ENCODE data around the gene RBM23. TPM values are rescaled to one million over a fixed set of nuclear protein-coding genes. Genes with fewer than 3 reads are reported as not detected.

The RBM23 gene
- total and polyA plus RNA-seq, 9 of the 15 experiments (the other 6 are each of a cell fraction or from before 2014, with no cell fraction given), result 46.0 to 102 (median 58.5) TPM

DNA sequence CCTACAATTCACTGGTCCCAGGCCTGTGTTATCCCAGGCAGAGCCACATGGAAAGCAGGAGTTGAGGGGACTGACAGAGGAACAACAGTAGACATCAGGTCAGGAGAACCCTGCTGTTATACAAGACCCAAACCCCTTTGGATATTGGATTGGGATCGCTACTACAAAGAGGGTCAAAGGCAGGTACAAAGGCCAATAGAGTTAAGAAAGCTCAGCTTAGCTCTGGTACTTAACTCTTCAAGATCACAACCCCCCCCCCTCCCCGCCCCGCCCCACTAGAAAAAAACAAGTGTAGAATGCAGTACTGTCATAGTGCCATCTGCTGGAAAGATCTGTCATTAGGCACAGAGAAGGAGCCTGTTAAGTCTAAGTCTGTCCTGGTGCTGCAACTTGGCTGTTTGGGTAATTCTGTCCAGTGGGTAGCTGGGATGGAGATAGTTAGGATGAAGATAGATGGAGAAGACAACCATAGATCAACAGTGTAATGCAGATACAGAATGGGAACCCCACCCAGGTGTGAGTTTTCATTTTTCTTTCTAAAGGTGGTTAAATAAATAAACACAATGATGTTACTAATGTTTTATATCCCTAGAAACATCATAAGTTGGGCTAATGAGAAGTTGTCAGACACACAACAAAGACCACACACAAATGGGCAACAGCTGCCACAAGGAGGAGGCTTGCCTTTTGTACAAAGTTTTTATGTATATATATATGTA is 18.7 kb downstream of the RBM23 start (continued):
- TF ChIP-seq RBM14 (IDR thresholded peaks at IDR 0.05; ENCODE audit: borderline replicate concordance, insufficient read depth, low read depth, low read length) (no peak), DPF2 (IDR thresholded peaks at IDR 0.05) (no peak), ZNF699 (CRISPR knock-in tag; IDR thresholded peaks at IDR 0.05; ENCODE audit: insufficient replicate concordance) (no peak), MAFK (IDR thresholded peaks at IDR 0.05; ENCODE audit: low read length) (0 out of 2 replicates have a peak, but pooled peaks have one; percentile 1), ZNF311 (CRISPR knock-in tag; IDR thresholded peaks at IDR 0.05) (no peak), CAMTA2 (CRISPR knock-in tag; conservative IDR thresholded peaks at IDR 0.05) (no peak), JUND (IDR thresholded peaks at IDR 0.05; ENCODE audit: borderline replicate concordance, low read depth, low read length) (no peak), JUND (tag; IDR thresholded peaks at IDR 0.05; ENCODE audit: borderline replicate concordance, low read depth, low read length) (no peak; the same call in 2 of the 3 replicates), FOXJ3 (CRISPR knock-in tag; IDR thresholded peaks at IDR 0.05) (no peak), HMG20A (CRISPR knock-in tag; conservative IDR thresholded peaks at IDR 0.05) (no peak)
- TF ChIP-seq, protein P1, sequence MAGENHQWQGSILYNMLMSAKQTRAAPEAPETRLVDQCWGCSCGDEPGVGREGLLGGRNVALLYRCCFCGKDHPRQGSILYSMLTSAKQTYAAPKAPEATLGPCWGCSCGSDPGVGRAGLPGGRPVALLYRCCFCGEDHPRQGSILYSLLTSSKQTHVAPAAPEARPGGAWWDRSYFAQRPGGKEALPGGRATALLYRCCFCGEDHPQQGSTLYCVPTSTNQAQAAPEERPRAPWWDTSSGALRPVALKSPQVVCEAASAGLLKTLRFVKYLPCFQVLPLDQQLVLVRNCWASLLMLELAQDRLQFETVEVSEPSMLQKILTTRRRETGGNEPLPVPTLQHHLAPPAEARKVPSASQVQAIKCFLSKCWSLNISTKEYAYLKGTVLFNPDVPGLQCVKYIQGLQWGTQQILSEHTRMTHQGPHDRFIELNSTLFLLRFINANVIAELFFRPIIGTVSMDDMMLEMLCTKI (IDR thresholded peaks at IDR 0.05; ENCODE audit: partially characterized antibody), result no peak
- TF ChIP-seq, protein P2, sequence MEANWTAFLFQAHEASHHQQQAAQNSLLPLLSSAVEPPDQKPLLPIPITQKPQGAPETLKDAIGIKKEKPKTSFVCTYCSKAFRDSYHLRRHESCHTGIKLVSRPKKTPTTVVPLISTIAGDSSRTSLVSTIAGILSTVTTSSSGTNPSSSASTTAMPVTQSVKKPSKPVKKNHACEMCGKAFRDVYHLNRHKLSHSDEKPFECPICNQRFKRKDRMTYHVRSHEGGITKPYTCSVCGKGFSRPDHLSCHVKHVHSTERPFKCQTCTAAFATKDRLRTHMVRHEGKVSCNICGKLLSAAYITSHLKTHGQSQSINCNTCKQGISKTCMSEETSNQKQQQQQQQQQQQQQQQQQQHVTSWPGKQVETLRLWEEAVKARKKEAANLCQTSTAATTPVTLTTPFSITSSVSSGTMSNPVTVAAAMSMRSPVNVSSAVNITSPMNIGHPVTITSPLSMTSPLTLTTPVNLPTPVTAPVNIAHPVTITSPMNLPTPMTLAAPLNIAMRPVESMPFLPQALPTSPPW (CRISPR knock-in tag; IDR thresholded peaks at IDR 0.05), result peak; percentile 96
- TF ChIP-seq, protein P3, sequence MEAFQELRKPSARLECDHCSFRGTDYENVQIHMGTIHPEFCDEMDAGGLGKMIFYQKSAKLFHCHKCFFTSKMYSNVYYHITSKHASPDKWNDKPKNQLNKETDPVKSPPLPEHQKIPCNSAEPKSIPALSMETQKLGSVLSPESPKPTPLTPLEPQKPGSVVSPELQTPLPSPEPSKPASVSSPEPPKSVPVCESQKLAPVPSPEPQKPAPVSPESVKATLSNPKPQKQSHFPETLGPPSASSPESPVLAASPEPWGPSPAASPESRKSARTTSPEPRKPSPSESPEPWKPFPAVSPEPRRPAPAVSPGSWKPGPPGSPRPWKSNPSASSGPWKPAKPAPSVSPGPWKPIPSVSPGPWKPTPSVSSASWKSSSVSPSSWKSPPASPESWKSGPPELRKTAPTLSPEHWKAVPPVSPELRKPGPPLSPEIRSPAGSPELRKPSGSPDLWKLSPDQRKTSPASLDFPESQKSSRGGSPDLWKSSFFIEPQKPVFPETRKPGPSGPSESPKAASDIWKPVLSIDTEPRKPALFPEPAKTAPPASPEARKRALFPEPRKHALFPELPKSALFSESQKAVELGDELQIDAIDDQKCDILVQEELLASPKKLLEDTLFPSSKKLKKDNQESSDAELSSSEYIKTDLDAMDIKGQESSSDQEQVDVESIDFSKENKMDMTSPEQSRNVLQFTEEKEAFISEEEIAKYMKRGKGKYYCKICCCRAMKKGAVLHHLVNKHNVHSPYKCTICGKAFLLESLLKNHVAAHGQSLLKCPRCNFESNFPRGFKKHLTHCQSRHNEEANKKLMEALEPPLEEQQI (IDR thresholded peaks at IDR 0.05), result no peak

All from K562 (cell line).